CMK (cell line): ENCODE measurements around the gene VPS11.
"Not testable (repeated sequence)": the region's sequence is repeated elsewhere in the genome, so short reads cannot be mapped to it uniquely, and the experiment has no call there.

Source experiments
- DNase-seq: peaks from one replicate; pipeline ENCODE4 v3.0.0-alpha.2; 2010; ENCODE audit warnings: low read depth

The VPS11 gene

GRCh38 chr11:119038884-119039283 lies 28.7 kb upstream of the VPS11 start:
- no peak for DNase-seq

GRCh38 chr11:119039471-119039870 lies 28.1 kb upstream of the VPS11 start:
- not testable (repeated sequence) for DNase-seq

- DNase-seq = no peak
These were observed 25.6 kb upstream of the VPS11 start for GRCh38 chr11:119041821-119042514.

GRCh38 chr11:119042927-119043326 lies 24.7 kb upstream of the VPS11 start:
- DNase-seq = no peak

- no peak for DNase-seq
These were observed 22.9 kb upstream of the VPS11 start for GRCh38 chr11:119044708-119045107.

GRCh38 chr11:119046489-119046888 lies 21.1 kb upstream of the VPS11 start:
- no peak for DNase-seq

- DNase-seq = no peak
These were observed 20.4 kb upstream of the VPS11 start for GRCh38 chr11:119047205-119047604.

GRCh38 chr11:119048644-119049043 lies 19.0 kb upstream of the VPS11 start:
- DNase-seq = no peak

- DNase-seq = no peak
These were observed 18.5 kb upstream of the VPS11 start for GRCh38 chr11:119049081-119049480.

GRCh38 chr11:119051440-119052162 lies 16.0 kb upstream of the VPS11 start:
- no peak for DNase-seq

GRCh38 chr11:119052163-119052814 lies 15.3 kb upstream of the VPS11 start:
- no peak for DNase-seq

- DNase-seq = no peak
These were observed 13.2 kb upstream of the VPS11 start for GRCh38 chr11:119054418-119054817.

- DNase-seq = no peak
These were observed 11.7 kb upstream of the VPS11 start for GRCh38 chr11:119055901-119056300.

- DNase-seq = no peak
These were observed 11.1 kb upstream of the VPS11 start for GRCh38 chr11:119056421-119056999.

- peak; percentile 94 for DNase-seq
These were observed 10.4 kb upstream of the VPS11 start, which contains the start of gene HYOU1 for GRCh38 chr11:119057000-119057769. Gene HYOU1, minus strand, starts transcription at chr11:119057205. Its CDS starts 1,045 bp downstream, at chr11:119056160.

- not testable (repeated sequence) for DNase-seq
These were observed 8.5 kb upstream of the VPS11 start for GRCh38 chr11:119059128-119059527.

- no peak for DNase-seq
These were observed 6.4 kb upstream of the VPS11 start for GRCh38 chr11:119061256-119061655.

- no peak for DNase-seq
These were observed 4.8 kb upstream of the VPS11 start for GRCh38 chr11:119062779-119063178.

GRCh38 chr11:119065369-119065768 lies 2.2 kb upstream of the VPS11 start:
- DNase-seq = no peak

GRCh38 chr11:119077839-119078238 lies 10.2 kb downstream of the VPS11 start:
- DNase-seq = no peak

- no peak for DNase-seq
These were observed 11.2 kb downstream of the VPS11 start for GRCh38 chr11:119078675-119079420.
